ENCODE measurements around the gene KCNJ11. TPM values are rescaled to one million over a fixed set of nuclear protein-coding genes. Genes with fewer than 3 reads are reported as not detected.

The KCNJ11 gene
- total and polyA plus RNA-seq, 3 donors from 2014 or later, result 1.4 to 2.1 (median 1.7) TPM

- no peak for DNase-seq
- Histone ChIP-seq H3K36me3 (ENCODE audit: low read depth, missing control alignments) (no peaks in the 10 kb centered on the region), H3K4me1 (peaks cover 4% of the 10 kb centered on the region), H3K27ac (peak overlapping the region in 1 of 2 donors; percentile 82), H3K27me3 (no peaks in the 10 kb centered on the region), H3K4me3 (peak overlapping the region; percentile 71 to 76), H3K9me3 (no peaks in the 10 kb centered on the region)
- 3 to 4% methylated on average over 15 of the region's 15 CpGs for WGBS, 2 donors
- intact Hi-C loops (cut with DNase I; ENCODE audit: low total_unique reads), result no loop called here
- no peak for TF ChIP-seq CTCF (IDR thresholded peaks at IDR 0.05)
- TF ChIP-seq POLR2A (IDR thresholded peaks at IDR 0.05), result no peak
Measured at GRCh38 chr11:17353821-17354600, 34.4 kb downstream of the KCNJ11 start.

GRCh38 chr11:17352950-17353820 is 35.3 kb downstream of the KCNJ11 start:
- Histone ChIP-seq H3K36me3 (ENCODE audit: low read depth, missing control alignments) (no peaks in the 10 kb centered on the region), H3K9me3 (no peaks in the 10 kb centered on the region), H3K4me3 (peak overlapping the region; percentile 71 to 76), H3K27me3 (no peaks in the 10 kb centered on the region), H3K4me1 (peaks cover 4% of the 10 kb centered on the region), H3K27ac (peak overlapping the region; percentile 46 to 82)
- TF ChIP-seq POLR2A (IDR thresholded peaks at IDR 0.05) (no peak), CTCF (IDR thresholded peaks at IDR 0.05) (no peak)
- DNase-seq, result peak; percentile 85
- intact Hi-C loops (cut with DNase I; ENCODE audit: low total_unique reads), result no loop called here
- WGBS, 2 donors, result 0% methylated on average over 37 to 68 of the region's 69 CpGs

GRCh38 chr11:17351510-17352176 is 36.8 kb downstream of the KCNJ11 start, which contains the start of gene NCR3LG1:
Gene NCR3LG1, plus strand, starts transcription at chr11:17351800. Its CDS starts 170 bp downstream, at chr11:17351970.
- Histone ChIP-seq H3K9me3 (no peaks in the 10 kb centered on the region), H3K4me3 (peak within 1 kb of the TSS; percentile 71 to 76), H3K36me3 (ENCODE audit: low read depth, missing control alignments) (no peaks in the 10 kb centered on the region), H3K27me3 (no peaks in the 10 kb centered on the region), H3K4me1 (peaks cover 4% of the 10 kb centered on the region), H3K27ac (peak within 1 kb of the TSS; percentile 34 to 82)
- WGBS, 2 donors, result 2 to 5% methylated on average over 50 to 59 of the region's 61 CpGs
- TF ChIP-seq CTCF (IDR thresholded peaks at IDR 0.05) (no peak), POLR2A (IDR thresholded peaks at IDR 0.05) (no peak)
- intact Hi-C loops (cut with DNase I; ENCODE audit: low total_unique reads), result no loop called here
- peak; percentile 66 for DNase-seq

- intact Hi-C loops (cut with DNase I; ENCODE audit: low total_unique reads), result no loop called here
- Histone ChIP-seq H3K36me3 (ENCODE audit: low read depth, missing control alignments) (no peaks in the 10 kb centered on the region), H3K4me1 (peaks cover 4% of the 10 kb centered on the region), H3K27me3 (no peaks in the 10 kb centered on the region), H3K9me3 (no peaks in the 10 kb centered on the region), H3K27ac (no peak overlapping the region), H3K4me3 (peak overlapping the region in 1 of 2 donors; percentile 76)
- WGBS, 2 donors, result 23 to 26% methylated on average over 12 of the region's 12 CpGs
- DNase-seq, result no peak
- peak in 1 of 3 experiments; percentile 20 for TF ChIP-seq CTCF (IDR thresholded peaks at IDR 0.05)
- no peak for TF ChIP-seq POLR2A (IDR thresholded peaks at IDR 0.05)
Measured at GRCh38 chr11:17351172-17351509, 37.3 kb downstream of the KCNJ11 start.

Measured in testis (tissue), 3 donors.